HG03025 (cell line): Measurements from ENCODE around the gene PSORS1C1.

ENCODE experiments used
- ATAC-seq: cut with Tn5 transposase; IDR thresholded peaks from one replicate; pipeline ENCODE4 v1.9.1; 2021; ENCODE audit warnings: mild to moderate bottlenecking, moderate library complexity; ENCODE audit not compliant: unreplicated experiment, low FRiP score

Gene PSORS1C1

DNA sequence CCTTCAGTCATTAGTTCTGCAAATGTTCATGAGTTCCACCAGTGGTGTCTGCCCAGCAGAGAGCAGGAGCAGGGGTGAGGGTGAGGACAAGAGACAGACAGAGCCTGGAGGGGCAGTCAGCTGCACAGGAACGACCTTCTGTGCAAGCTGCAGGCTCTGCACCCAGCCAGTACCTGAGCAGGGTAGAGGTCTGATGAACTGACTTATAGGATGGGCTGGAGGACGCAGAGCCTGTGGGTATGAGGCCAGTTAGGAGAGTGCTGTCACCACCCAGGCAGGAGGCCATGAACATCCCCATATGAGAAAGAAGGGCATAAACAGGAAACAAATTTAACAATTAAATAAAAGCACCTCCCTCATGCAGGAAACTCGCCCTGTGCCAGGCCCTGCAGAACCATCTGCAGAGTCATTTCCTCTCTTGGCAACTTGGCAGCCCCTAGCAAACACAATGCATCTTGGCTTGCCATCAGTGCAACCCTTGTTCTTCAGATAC is 20.2 kb upstream of the PSORS1C1 start:
- no peak for ATAC-seq

DNA sequence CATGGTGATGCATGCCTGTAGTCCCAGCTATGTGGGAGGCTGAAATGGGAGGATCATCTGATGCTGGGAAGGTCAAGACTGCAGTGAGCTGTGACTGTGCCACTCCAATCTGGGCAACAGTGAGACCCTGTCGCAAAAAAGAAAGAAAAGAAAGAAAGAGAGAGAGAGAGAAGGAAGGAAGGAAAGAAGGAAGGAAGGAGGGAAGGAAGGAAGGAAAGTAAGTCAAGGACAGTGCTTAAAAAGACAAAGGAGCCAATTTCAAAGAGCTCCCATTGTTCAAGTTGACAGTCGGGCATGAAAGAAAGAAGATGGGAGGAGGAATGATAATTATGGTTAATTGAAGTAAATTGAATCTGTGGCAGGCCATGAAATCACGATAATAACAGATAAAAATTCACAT is 18.4 kb upstream of the PSORS1C1 start:
- ATAC-seq = no peak

DNA sequence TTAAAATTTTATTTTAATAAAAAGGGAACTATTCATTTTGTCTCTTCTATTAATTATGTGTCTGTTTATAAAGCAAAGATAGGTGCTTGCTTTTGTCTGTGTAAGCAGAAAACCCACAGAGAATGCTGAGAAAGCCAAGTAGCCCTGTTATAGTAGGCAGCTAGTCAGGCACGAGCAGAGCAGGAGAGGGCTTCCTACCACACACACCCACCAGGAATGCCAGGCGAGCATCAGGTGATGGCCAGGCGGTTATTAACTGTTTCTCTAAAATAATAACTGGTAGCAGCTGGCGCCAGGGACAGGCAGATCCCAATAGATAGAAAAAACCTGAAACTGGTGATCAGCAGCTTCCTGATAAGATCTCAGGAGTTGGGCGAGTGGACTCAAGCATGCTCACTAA is 17.9 kb upstream of the PSORS1C1 start:
- no peak for ATAC-seq

DNA sequence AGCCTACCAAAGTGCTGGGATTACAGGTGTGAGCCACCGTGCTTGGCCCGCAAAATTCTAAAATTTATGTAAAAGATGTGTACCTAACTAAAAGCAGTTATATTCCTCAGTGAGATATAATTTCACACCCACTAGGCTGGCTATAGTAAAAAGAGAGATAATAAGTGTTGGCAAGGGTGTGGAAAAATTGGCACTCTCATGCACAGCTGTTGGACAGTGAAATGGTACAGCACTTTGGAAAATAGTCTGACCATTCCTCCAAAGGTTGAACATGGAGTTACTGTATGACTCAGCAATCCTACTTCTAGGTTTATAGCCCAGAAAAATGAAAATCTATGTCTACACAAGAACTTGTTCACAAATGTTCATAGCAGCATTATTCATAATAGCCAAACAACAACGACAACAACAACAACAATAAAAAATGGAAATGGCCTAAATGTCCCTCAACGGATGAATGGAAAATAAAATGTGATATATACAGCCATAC is 16.1 kb upstream of the PSORS1C1 start:
- ATAC-seq = no peak

DNA sequence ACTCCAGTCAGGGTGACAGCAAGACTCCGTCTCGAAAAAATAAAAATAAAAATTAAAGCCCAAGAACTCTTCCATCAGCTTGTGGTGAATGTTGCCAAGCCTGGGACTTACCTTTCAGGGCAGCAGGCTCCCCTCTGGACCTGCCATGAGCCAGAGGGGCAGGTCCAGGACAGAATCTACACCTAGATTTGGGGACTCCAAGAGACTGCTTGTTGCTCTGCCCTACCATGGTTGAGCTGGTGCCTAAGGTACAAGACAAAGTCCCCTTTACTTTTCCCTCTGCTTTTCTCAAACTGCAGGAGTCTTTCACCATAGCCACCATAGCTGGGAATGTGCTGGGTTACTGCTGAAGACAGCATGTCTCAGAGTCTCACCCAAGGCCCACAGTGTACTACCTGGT is 11.5 kb upstream of the PSORS1C1 start:
- no peak for ATAC-seq

DNA sequence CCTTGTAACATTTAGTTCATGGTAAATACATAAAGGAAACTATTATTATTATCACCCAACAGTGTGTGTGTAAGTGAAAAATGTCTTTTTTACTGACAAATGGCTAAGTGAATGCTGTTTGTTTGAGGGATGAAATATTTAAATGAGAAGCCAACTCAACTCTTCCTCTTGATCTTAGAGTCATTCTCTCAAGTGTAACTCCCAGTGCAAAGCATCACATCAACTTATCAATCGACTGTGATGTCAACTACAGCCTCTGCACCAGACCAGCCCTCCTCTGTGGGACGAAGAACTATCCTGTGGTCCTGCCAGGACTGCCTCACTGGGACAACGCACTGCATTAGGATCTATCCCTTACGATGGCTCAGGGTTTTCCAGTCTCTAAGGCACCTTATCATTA is 7.5 kb upstream of the PSORS1C1 start:
- no peak for ATAC-seq

DNA sequence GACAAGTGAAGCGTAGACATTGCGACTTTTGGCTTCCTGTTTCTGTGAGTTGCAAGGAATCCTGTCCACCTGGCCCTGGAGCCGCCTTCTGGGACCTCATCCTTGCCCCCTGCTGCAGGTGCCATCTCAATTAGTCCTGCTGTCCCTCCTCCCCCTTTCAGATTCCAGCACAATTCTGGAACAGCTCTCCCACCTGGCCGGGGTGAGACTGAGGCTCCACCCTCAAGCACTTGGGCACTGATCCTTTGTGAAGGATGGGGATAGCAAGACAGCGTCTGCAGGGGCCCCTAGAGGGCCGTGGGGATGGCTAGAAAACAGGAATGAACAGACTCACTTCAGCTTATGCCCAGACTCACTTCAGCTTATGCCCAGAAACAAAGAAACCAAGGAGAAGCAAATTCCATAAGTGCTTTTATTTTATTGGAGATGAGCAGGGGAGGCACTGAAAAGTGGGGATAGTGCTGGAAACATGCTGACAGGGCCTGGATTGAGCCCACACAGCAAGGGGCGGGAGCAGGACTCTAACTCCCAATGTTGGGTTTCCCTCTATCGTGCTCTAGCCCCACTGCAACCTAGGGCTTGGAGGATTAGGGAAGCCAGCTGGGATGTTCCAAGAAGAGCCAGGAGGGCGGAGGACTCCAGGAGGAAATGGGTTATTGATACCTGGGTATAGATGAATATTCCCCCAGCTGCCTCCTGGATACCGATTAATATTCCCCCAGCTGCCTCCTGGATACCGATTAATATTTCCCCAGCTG is 3.6 kb upstream of the PSORS1C1 start:
- no peak for ATAC-seq

DNA sequence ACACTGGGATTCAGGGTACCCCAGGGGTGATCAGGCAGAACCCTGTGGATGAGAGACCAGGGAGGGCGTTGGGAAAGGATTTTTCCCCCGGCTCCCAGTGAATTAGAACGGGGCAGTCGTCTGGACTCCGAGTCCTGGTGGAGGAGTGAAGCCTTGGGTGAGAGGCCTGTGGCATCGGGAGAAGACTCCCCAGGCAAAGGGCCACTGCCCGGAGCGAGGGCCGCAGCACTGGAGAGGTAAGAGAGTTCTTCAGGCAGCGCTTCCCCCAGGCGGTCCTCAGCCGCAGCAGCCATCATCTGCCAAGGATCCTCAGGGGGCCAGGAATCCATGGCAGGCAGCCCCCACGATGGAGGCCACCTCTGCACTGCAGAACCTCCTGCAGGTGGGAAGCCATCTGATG is 2.9 kb upstream of the PSORS1C1 start:
- no peak for ATAC-seq

DNA sequence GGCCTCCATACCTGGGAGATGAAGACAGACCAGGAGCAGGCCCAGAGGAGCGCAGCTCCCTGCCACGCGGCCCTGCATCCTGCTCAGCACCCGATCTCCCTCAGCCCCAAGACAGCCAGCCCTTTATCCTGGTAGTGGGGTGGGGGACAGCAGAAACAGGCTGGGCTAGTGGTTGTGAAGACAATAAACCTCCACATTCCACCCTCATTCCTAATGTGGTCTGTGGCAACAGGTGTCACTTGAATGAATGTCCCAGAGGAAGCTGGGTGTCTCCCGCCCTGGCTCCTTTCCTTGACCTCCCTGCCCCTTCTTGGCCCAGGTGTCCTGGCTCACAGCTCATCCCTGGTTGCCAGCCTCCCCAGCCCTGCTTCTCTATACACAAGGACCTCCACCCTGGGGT is 2.1 kb upstream of the PSORS1C1 start, which contains the start of gene C6orf15:
Gene C6orf15 (minus strand): TSS at position 98 of the 400 bp plus-strand sequence. CDS start 20 bp downstream, at position 78.
- ATAC-seq = no peak

DNA sequence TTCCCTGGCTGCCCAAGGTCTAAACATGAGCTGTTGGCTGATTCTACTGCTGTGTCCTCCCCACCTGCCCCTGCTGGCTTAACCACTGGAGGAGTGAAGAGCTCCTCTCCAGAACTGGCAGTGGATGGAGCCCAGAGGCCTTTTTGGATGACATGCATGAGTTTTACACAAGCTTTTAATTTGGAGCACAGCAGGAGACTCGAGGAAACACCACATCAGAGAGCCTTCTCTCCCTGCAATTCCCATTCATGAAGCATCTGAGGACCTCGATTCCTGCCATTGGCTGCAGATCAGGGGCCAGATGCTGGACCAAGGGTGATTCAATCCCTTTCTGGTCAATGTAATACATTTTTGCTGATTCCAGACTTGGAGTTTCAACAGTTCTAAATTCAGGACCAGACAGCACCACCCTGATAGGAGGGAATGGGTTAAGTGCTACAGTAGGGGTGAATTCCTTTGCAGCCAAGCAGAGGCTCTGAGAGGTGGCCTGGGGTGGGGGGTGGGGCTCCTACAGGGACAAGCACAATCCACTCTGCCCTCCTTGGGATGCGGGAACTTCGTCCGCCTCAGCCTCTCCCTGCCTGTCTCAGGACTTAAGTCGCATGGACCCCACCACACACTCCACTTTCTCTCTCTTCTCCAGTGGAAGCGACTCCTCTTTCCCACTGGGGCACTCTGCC is 599 bp upstream of the PSORS1C1 start:
- no peak for ATAC-seq

DNA sequence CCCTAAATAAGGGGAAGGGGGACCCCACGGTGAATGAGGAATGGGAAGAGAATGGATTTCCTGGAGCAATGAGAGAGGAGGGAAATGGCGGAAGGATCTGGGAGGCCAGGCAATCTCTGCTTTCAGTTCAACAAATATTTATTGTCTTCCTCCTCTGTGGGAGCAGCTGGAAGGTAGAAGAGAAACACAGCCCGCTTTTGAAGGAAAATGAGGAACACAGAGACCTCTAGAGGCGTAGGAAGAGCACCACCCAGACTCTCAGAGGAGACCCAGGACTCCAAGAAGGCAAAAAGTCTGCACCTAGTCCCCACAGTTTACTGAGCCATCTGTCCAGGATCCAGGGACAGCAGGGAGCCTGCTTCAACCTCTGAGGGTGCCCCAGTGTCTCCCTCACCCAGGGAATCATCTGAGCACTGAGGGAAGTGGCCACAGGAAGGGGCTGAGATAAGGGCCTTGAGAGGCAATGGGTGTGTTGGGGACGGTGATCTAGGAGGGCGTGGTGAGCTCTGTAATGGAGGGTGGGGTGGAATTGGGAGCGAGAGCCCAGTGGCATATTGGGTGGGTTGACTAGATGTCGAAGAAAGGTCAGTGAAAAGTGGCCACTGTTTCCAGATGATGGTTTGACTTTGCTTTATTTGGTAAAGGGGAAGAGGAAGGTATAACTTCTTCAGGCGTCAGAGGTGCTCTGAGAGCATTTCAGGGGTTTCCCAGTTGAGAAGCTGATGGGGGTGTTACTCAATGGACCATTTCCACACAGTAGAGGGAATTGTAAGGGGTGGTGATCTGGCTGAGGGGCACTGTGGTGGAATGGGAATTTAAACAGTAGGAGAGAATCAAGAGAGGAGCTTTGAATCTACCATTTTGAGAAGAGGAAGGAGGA is 610 bp downstream of the PSORS1C1 start:
- ATAC-seq = no peak

DNA sequence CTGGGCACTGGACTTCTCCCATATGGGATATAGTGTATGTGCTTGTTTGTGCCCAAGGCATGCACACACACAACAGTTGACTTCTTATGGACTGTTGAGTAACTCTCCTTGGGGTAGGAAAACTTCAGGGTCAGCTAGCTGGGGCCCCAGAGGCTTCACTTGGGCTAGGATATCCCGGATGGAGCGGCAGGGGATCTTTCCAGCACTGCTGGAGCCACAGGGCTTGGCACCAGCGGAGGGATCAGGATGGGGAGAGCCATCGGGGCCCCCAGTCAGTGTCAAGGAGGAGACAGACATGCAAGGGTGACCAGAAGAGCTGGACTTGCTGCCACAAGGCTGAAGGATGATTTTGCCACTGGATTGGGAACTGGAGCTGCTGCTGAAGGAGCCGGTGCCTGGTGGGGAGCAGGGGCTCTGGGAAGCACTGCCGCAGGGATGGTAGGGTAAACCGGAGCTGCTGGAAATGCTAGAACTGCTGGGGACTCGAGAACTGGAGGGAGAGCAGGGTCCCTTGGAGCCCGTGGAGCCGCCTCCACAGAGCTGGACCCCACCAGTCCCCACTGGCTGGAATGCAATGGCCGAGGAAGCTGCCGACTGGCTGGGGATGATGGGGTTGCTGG is 1.5 kb downstream of the PSORS1C1 start:
- ATAC-seq = no peak

DNA sequence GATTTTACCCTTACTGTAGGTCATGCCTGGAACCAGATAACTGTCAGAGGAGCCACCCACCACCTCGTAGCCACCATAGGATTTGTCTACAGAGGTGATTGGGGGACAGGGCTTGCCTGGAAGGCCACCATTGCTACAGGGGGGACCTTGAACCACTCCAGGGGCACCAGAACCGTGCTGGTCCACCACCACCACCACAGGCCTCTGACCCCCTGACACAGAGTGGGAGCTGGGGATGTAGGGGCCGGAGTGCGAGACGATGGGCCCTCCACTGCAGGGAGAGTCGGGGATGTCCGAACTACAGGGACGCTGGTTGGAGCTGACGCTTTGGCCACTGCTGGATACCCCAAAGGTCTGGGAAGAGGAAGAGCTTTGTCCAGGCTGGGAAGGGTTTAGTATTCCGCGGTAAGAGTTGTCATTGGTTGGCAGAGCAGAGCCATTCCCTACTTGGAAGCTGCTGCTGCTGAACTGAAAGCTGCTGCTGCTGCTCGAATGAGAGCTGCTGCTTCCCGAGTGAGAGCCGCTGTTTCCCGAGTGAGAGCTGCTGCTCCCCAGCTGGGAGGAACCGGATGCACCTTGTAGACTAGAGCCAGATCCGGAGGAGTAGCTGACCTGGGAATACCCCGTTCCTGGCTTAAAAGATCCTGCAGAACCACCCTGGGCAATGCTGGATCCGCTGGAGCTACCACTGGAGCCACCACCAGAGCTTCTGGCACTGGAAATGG is 2.2 kb downstream of the PSORS1C1 start:
- no peak for ATAC-seq

DNA sequence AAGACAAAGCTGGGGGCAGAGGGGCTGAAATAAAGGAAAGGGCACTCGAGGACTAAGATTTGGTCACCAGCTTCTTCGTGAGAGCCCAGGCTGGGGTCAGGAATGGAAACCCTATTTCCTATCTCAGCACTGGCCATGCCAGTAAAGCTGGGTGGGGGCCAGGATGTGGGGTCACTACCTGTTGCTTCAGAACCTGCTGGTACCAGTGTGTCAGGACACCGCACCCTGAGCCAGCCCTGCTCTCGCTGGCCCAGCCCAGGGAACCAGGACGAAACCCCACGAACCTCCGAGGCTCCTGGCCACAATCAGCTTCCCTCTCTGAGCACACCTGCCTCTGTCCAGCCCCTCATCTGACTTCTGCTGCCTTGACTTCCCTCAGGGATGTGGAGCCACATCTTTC is 3.6 kb downstream of the PSORS1C1 start:
- ATAC-seq = no peak

DNA sequence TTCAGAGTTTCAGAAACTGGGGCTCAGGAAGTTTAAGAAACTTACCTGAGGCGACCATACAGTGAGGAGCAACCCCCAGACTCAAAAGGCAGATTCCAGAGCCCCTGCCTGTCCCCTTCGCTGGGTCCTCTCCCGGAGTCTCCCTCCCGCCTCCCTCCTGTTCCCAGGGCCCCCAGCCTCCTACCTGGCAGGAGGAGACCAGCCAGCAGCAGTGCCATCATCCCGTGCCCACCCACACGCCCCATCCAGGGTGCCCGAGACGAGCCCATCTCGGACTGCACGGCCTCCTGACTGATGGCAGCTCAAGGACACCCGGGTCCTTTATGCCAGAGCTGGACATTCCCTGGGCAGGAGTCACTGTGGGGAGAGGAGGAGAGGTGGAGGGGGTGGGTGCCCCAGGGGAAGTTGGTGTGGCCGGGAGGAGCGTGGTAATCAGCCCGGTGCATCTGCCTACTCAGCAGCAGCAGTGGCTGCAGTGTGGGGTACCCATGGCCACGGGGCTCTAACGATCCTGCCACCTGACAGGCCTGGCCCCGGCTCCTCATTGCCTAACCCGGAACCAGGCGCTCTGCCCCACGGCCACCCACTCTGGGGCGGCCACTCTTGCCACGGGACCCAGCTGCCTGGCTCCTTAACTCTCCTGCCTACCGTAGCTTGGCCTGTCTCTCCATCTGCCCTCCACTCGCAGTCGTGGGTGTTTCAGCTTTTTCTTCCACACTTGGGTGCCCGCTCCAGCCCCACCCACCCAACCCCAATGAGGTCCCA is 5.7 kb downstream of the PSORS1C1 start, which contains the start of gene CDSN:
Gene CDSN (minus strand): TSS at position 296 of the 765 bp plus-strand sequence. CDS start 27 bp downstream, at position 269.
- no peak for ATAC-seq

DNA sequence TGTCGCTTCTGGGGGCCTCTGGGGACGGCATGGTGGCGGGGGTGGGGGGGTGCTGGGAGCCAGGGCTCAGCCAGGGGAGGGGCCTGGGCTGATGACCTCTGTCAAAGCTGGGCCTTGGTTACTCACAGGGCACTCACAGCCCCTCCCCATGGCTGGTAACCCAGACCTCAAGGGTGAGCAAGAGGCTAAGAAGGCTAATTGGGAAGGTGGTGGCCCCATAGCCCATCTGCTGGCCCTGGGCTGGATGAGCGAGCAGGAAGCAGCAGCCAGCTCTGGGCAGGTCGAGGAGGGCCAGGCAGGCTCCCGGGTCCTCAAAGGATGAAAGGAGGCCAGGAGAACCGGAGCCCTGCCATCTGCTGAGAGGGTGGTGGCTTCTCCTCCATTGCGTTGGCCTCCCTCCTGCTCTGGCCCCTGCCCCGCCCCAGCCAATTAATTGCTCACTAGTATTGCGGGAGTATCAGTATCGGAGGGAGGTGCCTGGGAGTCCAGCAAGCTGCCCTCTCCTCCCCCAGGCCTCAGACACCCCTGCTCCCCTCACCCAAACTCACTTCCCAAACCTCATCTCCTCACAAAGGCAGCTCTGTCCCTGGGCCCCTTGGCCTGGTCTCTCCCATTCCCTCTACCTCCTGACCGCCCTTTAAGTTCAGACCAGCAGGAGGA is 6.7 kb downstream of the PSORS1C1 start:
- ATAC-seq = no peak

DNA sequence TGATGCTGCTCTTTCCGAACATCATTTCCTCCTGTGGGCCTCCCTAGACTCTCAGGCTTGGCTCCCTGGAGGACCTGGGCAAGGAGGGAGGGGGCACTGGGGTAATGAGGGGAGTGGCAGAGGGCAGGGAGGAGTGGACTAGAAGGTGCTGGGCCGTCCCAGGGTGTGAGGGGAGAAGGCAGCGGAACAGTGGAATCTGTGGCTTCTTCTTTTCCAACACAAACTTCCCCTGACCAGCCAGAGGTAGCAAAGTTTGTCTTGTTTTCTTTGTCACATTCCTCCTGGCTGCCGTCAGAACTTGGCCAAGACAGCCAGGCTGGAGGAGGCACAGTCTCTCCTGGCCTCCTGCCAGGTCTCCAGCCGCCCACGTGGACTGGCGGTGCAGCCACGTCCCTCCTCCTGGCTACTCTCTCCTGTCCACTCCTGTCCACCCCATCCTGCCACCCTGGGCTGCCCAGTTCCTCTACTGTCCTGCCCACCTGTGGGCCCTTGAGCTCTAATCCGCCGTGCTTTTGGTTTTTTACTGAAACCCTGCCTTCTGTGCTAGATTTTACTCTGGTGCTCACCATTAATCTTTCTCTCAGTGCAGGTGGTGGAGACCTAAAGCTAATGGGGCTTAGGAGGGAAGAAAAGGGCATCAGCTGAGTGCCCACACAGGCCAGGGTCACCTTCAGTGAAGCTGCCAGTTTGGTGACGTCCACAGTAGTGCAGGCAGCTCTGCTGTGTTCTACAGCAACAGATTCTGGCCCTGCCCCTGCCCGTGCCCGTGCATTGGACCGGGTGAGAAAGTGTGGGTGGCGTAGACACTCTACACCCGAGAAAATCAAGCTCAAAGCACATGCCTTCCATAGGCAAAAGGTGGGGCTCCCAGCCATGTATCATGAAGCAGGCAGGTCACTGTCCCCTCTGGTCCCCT is 8.4 kb downstream of the PSORS1C1 start:
- no peak for ATAC-seq
